Trophoblast cell (in vitro differentiated cells and primary cell): ENCODE results near the gene TIMM13.

ENCODE experiments used
- DNase-seq, 2 donors: peaks; one replicate each; pipeline ENCODE4 v3.0.0-alpha.2; 2016
- H2AFZ ChIP-seq: 2 replicates; pipeline ENCODE4 v1.6.1; 2013; ENCODE audit warnings: low read length, moderate library complexity, mild to moderate bottlenecking; ENCODE audit not compliant: insufficient read depth, poor library complexity
- H2AK5ac ChIP-seq: 2 replicates; pipeline ENCODE4 v1.6.1; 2013; ENCODE audit warnings: mild to moderate bottlenecking, low read length
- H2BK120ac ChIP-seq: 2 replicates; pipeline ENCODE4 v1.6.1; 2013; ENCODE audit warnings: low read length, mild to moderate bottlenecking, moderate library complexity; ENCODE audit not compliant: insufficient read depth, poor library complexity
- H2BK12ac ChIP-seq: 2 replicates; pipeline ENCODE4 v1.6.1; 2013; ENCODE audit warnings: mild to moderate bottlenecking, low read length, moderate library complexity
- H2BK5ac ChIP-seq: 2 replicates; pipeline ENCODE4 v1.6.1; 2013; ENCODE audit warnings: low read length, low read depth, moderate library complexity, mild to moderate bottlenecking; ENCODE audit not compliant: poor library complexity
- H3K14ac ChIP-seq: 2 replicates; pipeline ENCODE4 v1.6.1; 2013; ENCODE audit warnings: mild to moderate bottlenecking, low read length
- H3K18ac ChIP-seq: 2 replicates; pipeline ENCODE4 v1.6.1; 2013; ENCODE audit warnings: mild to moderate bottlenecking, low read length
- H3K23ac ChIP-seq: 2 replicates; pipeline ENCODE4 v1.6.1; 2013; ENCODE audit warnings: low read length
- H3K27ac ChIP-seq: 2 replicates; pipeline ENCODE4 v1.5.1; 2013; ENCODE audit warnings: low read depth, mild to moderate bottlenecking, inconsistent platforms, low read length, moderate library complexity
- H3K27me3 ChIP-seq: 2 replicates; pipeline ENCODE4 v1.6.1; 2013; ENCODE audit warnings: inconsistent platforms, mild to moderate bottlenecking, low read length, moderate library complexity; ENCODE audit not compliant: insufficient read depth
- H3K36me3 ChIP-seq, 2 experiments: 1 replicate in 1 of 2; 2 replicates in 1 of 2; pipeline ENCODE4 v1.6.1; 2013; ENCODE audit warnings: low read length in 2 of 2, mild to moderate bottlenecking in 2 of 2, moderate library complexity in 1 of 2; ENCODE audit not compliant: insufficient read depth in 2 of 2, control insufficient read depth in 1 of 2
- H3K4ac ChIP-seq: 2 replicates; pipeline ENCODE4 v1.6.1; 2013; ENCODE audit warnings: low read depth, mild to moderate bottlenecking, low read length, moderate library complexity
- H3K4me1 ChIP-seq, 2 experiments: 1 replicate in 1 of 2; 2 replicates in 1 of 2; pipeline ENCODE4 v1.6.1; 2013; ENCODE audit warnings: low read length in 2 of 2, mild to moderate bottlenecking in 2 of 2, moderate library complexity in 1 of 2; ENCODE audit not compliant: insufficient read depth in 2 of 2, control insufficient read depth in 1 of 2
- H3K4me2 ChIP-seq: 2 replicates; pipeline ENCODE4 v1.6.1; 2013; ENCODE audit warnings: inconsistent platforms, mild to moderate bottlenecking, low read length, moderate library complexity
- H3K4me3 ChIP-seq: 2 replicates; pipeline ENCODE4 v1.5.1; 2013; ENCODE audit warnings: mild to moderate bottlenecking, low read depth, low read length, inconsistent platforms
- H3K79me1 ChIP-seq: one replicate; pipeline ENCODE4 v1.6.1; 2013; ENCODE audit warnings: low read length
- H3K79me2 ChIP-seq: 2 replicates; pipeline ENCODE4 v1.6.1; 2013; ENCODE audit warnings: low read length, mild to moderate bottlenecking; ENCODE audit not compliant: control insufficient read depth, insufficient read depth, poor library complexity
- H3K9ac ChIP-seq: 2 replicates; pipeline ENCODE4 v1.6.1; 2013; ENCODE audit warnings: mild to moderate bottlenecking, low read length
- H3K9me3 ChIP-seq: 2 replicates; pipeline ENCODE4 v1.6.1; 2013; ENCODE audit warnings: low read depth, mild to moderate bottlenecking, control low read depth, inconsistent platforms, low read length; ENCODE audit not compliant: insufficient read depth
- H4K12ac ChIP-seq: 2 replicates; pipeline ENCODE4 v1.6.1; 2013; ENCODE audit warnings: low read depth, mild to moderate bottlenecking, low read length, moderate library complexity
- H4K8ac ChIP-seq: 2 replicates; pipeline ENCODE4 v1.6.1; 2013; ENCODE audit warnings: low read depth, mild to moderate bottlenecking, low read length, moderate library complexity
- H4K91ac ChIP-seq: one replicate; pipeline ENCODE4 v1.6.1; 2013; ENCODE audit warnings: low read depth, mild to moderate bottlenecking, low read length, moderate library complexity
- WGBS: extraction: QIAGEN DNeasy Blood & Tissue Kit; methylation state at CpG from one replicate; pipeline ENCODE4 v1.1.7; 2013; ENCODE audit warnings: missing lambda C conversion rate; ENCODE audit not compliant: insufficient read length, insufficient coverage; ENCODE audit errors: extremely low coverage; 5-methylcytosine and 5-hydroxymethylcytosine counted together

TIMM13 gene

GRCh38 chr19:2454199-2454961 is 27.0 kb upstream of the TIMM13 start:
- H3K23ac ChIP-seq, result no peak overlapping the region
- no peak overlapping the region for H2BK5ac ChIP-seq
- peak overlapping the region; percentile 41 for H2BK120ac ChIP-seq
- peak overlapping the region; percentile 18 for H3K18ac ChIP-seq
- no peak overlapping the region for H3K4me2 ChIP-seq
- H3K36me3 ChIP-seq, result peaks cover 22 to 24% of the 10 kb centered on the region in 2 experiments
- H4K12ac ChIP-seq, result peak overlapping the region; percentile 47
- no peak overlapping the region for H3K14ac ChIP-seq
- H3K9me3 ChIP-seq, result no peaks in the 10 kb centered on the region
- no peak overlapping the region for H3K4me3 ChIP-seq
- DNase-seq, result peak in 1 of 2 donors; percentile 39
- peaks cover 15 to 20% of the 10 kb centered on the region in 2 experiments for H3K4me1 ChIP-seq
- no peak overlapping the region for H3K9ac ChIP-seq
- no CpG with 5 or more reads among the region's 19 CpGs for WGBS
- peaks cover 46% of the 10 kb centered on the region for H3K79me2 ChIP-seq
- H2AK5ac ChIP-seq, result no peak overlapping the region
- H2BK12ac ChIP-seq, result no peak overlapping the region
- H4K91ac ChIP-seq, result peak overlapping the region; percentile 17
- no peak overlapping the region for H4K8ac ChIP-seq
- peak overlapping the region; percentile 42 for H3K27ac ChIP-seq
- peak overlapping the region; percentile 100 for H3K4ac ChIP-seq
- H3K79me1 ChIP-seq, result peaks cover 14% of the 10 kb centered on the region
- H2AFZ ChIP-seq, result no peak overlapping the region
- no peaks in the 10 kb centered on the region for H3K27me3 ChIP-seq

- H3K4me2 ChIP-seq, result no peak overlapping the region
- H3K23ac ChIP-seq, result no peak overlapping the region
- no peak overlapping the region for H3K4me3 ChIP-seq
- H3K9ac ChIP-seq, result no peak overlapping the region
- H3K36me3 ChIP-seq, result peaks cover 27 to 29% of the 10 kb centered on the region in 2 experiments
- peak; percentile 56 to 74 for DNase-seq
- no peaks in the 10 kb centered on the region for H3K27me3 ChIP-seq
- WGBS, result no CpG with 5 or more reads among the region's 19 CpGs
- peak overlapping the region; percentile 97 for H3K4ac ChIP-seq
- peaks cover 14% of the 10 kb centered on the region for H3K79me1 ChIP-seq
- peak overlapping the region; percentile 64 for H4K12ac ChIP-seq
- no peak overlapping the region for H2AFZ ChIP-seq
- peaks cover 46% of the 10 kb centered on the region for H3K79me2 ChIP-seq
- H2AK5ac ChIP-seq, result no peak overlapping the region
- H3K18ac ChIP-seq, result peak overlapping the region; percentile 66
- peak overlapping the region; percentile 30 for H4K8ac ChIP-seq
- peak overlapping the region; percentile 50 for H2BK12ac ChIP-seq
- H3K27ac ChIP-seq, result peak overlapping the region; percentile 3
- peaks cover 15 to 20% of the 10 kb centered on the region in 2 experiments for H3K4me1 ChIP-seq
- peak overlapping the region; percentile 12 for H2BK5ac ChIP-seq
- H2BK120ac ChIP-seq, result no peak overlapping the region
- no peaks in the 10 kb centered on the region for H3K9me3 ChIP-seq
- H3K14ac ChIP-seq, result peak overlapping the region; percentile 5
- peak overlapping the region; percentile 31 for H4K91ac ChIP-seq
Observed at GRCh38 chr19:2453431-2454025, 26.1 kb upstream of the TIMM13 start.

GRCh38 chr19:2451741-2452140 is 24.4 kb upstream of the TIMM13 start:
- DNase-seq, result no peak
- no peak overlapping the region for H3K27ac ChIP-seq
- no peaks in the 10 kb centered on the region for H3K9me3 ChIP-seq
- peaks cover 39 to 42% of the 10 kb centered on the region in 2 experiments for H3K36me3 ChIP-seq
- no peak overlapping the region for H3K4me3 ChIP-seq
- no CpG with 5 or more reads among the region's 18 CpGs for WGBS
- H2BK5ac ChIP-seq, result no peak overlapping the region
- no peaks in the 10 kb centered on the region for H3K27me3 ChIP-seq
- H2BK120ac ChIP-seq, result no peak overlapping the region
- H2AK5ac ChIP-seq, result no peak overlapping the region
- peaks cover 12 to 18% of the 10 kb centered on the region in 2 experiments for H3K4me1 ChIP-seq
- no peak overlapping the region for H4K91ac ChIP-seq
- no peak overlapping the region for H4K8ac ChIP-seq
- H2BK12ac ChIP-seq, result no peak overlapping the region
- peak overlapping the region; percentile 84 for H3K4ac ChIP-seq
- no peak overlapping the region for H3K23ac ChIP-seq
- H3K14ac ChIP-seq, result no peak overlapping the region
- peaks cover 12% of the 10 kb centered on the region for H3K79me1 ChIP-seq
- no peak overlapping the region for H3K18ac ChIP-seq
- H3K79me2 ChIP-seq, result peaks cover 57% of the 10 kb centered on the region
- H2AFZ ChIP-seq, result no peak overlapping the region
- H4K12ac ChIP-seq, result no peak overlapping the region
- H3K4me2 ChIP-seq, result no peak overlapping the region
- no peak overlapping the region for H3K9ac ChIP-seq

DNA sequence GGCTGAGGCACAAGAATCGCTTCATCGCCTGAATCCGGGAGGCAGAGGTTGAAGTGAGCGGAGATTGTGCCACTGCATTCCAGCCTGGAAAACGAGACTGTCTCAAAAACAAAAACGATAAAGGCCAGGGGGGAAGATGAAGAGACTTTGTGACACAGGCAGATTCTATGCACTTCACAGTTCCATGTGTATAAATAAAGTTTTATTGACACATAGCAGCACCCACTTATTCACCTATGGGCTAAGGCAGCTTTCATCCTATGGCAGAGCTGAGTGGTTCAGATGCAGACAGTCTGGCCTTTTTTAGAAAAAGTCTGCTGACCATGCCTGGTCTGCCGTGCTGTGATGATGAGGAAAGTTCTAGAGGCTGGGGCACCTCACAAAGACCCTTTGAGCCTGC is 23.8 kb upstream of the TIMM13 start:
- Histone ChIP-seq H4K8ac (no peak overlapping the region), H2BK5ac (no peak overlapping the region), H3K4ac (peak overlapping the region; percentile 84), H3K23ac (no peak overlapping the region), H3K27me3 (no peaks in the 10 kb centered on the region), H3K18ac (no peak overlapping the region), H3K27ac (no peak overlapping the region), H3K4me2 (no peak overlapping the region), H4K91ac (no peak overlapping the region), H3K9me3 (no peaks in the 10 kb centered on the region), H3K4me1 (peaks cover 12 to 18% of the 10 kb centered on the region in 2 experiments), H3K4me3 (no peak overlapping the region), H3K9ac (no peak overlapping the region), H3K14ac (no peak overlapping the region), H3K79me1 (peaks cover 7% of the 10 kb centered on the region), H4K12ac (no peak overlapping the region), H3K79me2 (peaks cover 52% of the 10 kb centered on the region), H2BK120ac (no peak overlapping the region), H2AK5ac (no peak overlapping the region), H3K36me3 (peaks cover 39 to 44% of the 10 kb centered on the region in 2 experiments), H2BK12ac (no peak overlapping the region), H2AFZ (no peak overlapping the region)
- no peak for DNase-seq
- no CpG with 5 or more reads among the region's 7 CpGs for WGBS
